Testis (tissue), 3 donors: Measurements from ENCODE around the gene PTH2. TPM values are rescaled to one million over a fixed set of nuclear protein-coding genes. Genes with fewer than 3 reads are reported as not detected.
"Not testable (repeated sequence)": the region's sequence is repeated elsewhere in the genome, so short reads cannot be mapped to it uniquely, and the experiment has no call there.

ENCODE experiments used
- DNase-seq: peaks from one replicate; pipeline ENCODE4 v3.0.0-alpha.2; 2019
- H3K27ac ChIP-seq, 2 donors: fragments of 200-600 bp; sonication (generic); one replicate each; pipeline ENCODE4 v1.5.1; 2019
- H3K27me3 ChIP-seq: fragments of 200-600 bp; sonication (generic); one replicate; pipeline ENCODE4 v1.5.1; 2019
- H3K36me3 ChIP-seq: fragments of 200-600 bp; sonication (generic); one replicate; pipeline ENCODE4 v1.5.1; 2017; ENCODE audit warnings: low read depth; ENCODE audit errors: missing control alignments
- H3K4me1 ChIP-seq: fragments of 200-600 bp; sonication (generic); one replicate; pipeline ENCODE4 v1.5.1; 2019
- H3K4me3 ChIP-seq, 2 donors: fragments of 200-600 bp; sonication (generic); one replicate each; pipeline ENCODE4 v1.5.1; 2017 to 2019
- H3K9me3 ChIP-seq: fragments of 200-600 bp; sonication (generic); one replicate; pipeline ENCODE4 v1.5.1; 2017
- POLR2A ChIP-seq: fragments of 450-650 bp; IDR thresholded peaks from one replicate; pipeline ENCODE4 v1.6.1; 2017; ENCODE audit warnings: antibody characterized with exemption, mild to moderate bottlenecking, moderate library complexity
- WGBS, 2 donors: methylation state at CpG; one replicate each; pipeline ENCODE4 v1.1.5; 2018; 5-methylcytosine and 5-hydroxymethylcytosine counted together
- intact Hi-C: fragments of 100-400 bp; cut with DNase I; formaldehyde crosslinking; loops from one replicate; pipeline ENCODE4 v1.15.1; 2023; ENCODE audit warnings: low total_unique reads
- polyA plus RNA-seq: library from polyadenylated mRNA; stranded (reverse); fragments of 350-450 nt; fragmentation: Illumina TruSeq; extraction: RNeasy Lipid Tissue Mini Kit (QIAGEN cat#74804); gene quantifications from one replicate; pipeline ENCODE4 v1.2.3, GENCODE V29; 2014; ENCODE audit warnings: low read depth, low replicate concordance; ENCODE audit not compliant: insufficient read depth
- total RNA-seq, 2 donors: library from RNA; depleted of rRNA; stranded (reverse); fragments of >200 nt; gene quantifications; one replicate each; pipeline ENCODE4 v1.2.3, GENCODE V29; 2016
- TF ChIP-seq, protein P1 (sequence below), 3 experiments: fragments of 450-650 bp in 2 of 3; fragments of 200-600 bp in 1 of 3; sonication (generic) in 1 of 3; IDR thresholded peaks; one replicate each; pipeline ENCODE4 v1.5.1; 2016 to 2019; ENCODE audit warnings: antibody characterized with exemption in 3 of 3, mild to moderate bottlenecking in 2 of 3, moderate library complexity in 1 of 3

PTH2 gene
- total and polyA plus RNA-seq, 3 donors from 2014 or later: not detected

DNA sequence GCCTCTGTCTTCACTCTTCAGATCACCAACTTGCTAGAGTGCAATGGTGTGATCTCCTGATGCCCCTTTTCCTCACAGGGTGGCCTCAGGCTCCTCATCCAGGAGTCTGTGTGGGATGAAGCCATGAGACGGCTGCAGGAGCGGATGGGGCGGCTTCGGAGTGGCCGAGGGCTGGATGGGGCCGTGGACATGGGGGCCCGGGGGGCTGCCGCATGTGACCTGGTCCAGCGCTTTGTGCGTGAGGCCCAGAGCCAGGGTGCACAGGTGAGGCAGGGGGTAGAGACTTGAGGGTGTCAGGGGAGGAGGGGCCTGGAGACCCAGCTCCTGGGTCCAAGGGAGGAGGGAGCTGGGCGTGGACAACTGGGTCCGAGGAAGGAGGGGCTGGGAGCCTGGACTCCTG is 39.3 kb upstream of the PTH2 start:
- H3K4me3 ChIP-seq: no peak overlapping the region
- H3K27ac ChIP-seq: no peak overlapping the region
- no peaks in the 10 kb centered on the region for H3K36me3 ChIP-seq
- no peaks in the 10 kb centered on the region for H3K9me3 ChIP-seq
- no peak for TF ChIP-seq POLR2A
- TF ChIP-seq, protein P1, sequence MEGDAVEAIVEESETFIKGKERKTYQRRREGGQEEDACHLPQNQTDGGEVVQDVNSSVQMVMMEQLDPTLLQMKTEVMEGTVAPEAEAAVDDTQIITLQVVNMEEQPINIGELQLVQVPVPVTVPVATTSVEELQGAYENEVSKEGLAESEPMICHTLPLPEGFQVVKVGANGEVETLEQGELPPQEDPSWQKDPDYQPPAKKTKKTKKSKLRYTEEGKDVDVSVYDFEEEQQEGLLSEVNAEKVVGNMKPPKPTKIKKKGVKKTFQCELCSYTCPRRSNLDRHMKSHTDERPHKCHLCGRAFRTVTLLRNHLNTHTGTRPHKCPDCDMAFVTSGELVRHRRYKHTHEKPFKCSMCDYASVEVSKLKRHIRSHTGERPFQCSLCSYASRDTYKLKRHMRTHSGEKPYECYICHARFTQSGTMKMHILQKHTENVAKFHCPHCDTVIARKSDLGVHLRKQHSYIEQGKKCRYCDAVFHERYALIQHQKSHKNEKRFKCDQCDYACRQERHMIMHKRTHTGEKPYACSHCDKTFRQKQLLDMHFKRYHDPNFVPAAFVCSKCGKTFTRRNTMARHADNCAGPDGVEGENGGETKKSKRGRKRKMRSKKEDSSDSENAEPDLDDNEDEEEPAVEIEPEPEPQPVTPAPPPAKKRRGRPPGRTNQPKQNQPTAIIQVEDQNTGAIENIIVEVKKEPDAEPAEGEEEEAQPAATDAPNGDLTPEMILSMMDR (IDR thresholded peaks at IDR 0.05): no peak
- intact Hi-C loops: no loop called here
- DNase-seq: no peak
- whole genome bisulfite sequencing, 2 donors: 94 to 96% methylated on average over 3 to 12 of the region's 12 CpGs
- H3K4me1 ChIP-seq: no peaks in the 10 kb centered on the region
- no peaks in the 10 kb centered on the region for H3K27me3 ChIP-seq

DNA sequence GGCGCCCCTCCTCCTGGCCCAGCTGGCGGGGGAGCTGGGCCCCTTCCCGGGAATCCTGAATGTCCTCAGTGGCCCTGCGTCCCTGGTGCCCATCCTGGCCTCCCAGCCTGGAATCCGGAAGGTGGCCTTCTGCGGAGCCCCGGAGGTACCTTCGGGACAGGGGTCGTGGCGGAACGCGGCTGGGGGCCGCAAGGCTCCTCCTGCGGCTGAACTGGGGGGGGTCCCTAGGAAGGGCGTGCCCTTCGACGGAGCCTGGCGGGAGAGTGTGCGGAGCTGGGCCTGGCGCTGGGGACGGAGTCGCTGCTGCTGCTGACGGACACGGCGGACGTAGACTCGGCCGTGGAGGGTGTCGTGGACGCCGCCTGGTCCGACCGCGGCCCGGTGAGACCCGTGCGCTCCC is 38.4 kb upstream of the PTH2 start:
- H3K36me3 ChIP-seq: no peaks in the 10 kb centered on the region
- no peaks in the 10 kb centered on the region for H3K4me1 ChIP-seq
- no peak for TF ChIP-seq POLR2A
- TF ChIP-seq, protein P1 (IDR thresholded peaks at IDR 0.05): no peak
- intact Hi-C loops: no loop called here
- DNase-seq: no peak
- H3K27me3 ChIP-seq: no peaks in the 10 kb centered on the region
- no peak overlapping the region for H3K27ac ChIP-seq
- H3K9me3 ChIP-seq: no peaks in the 10 kb centered on the region
- no peak overlapping the region for H3K4me3 ChIP-seq
- 75 to 95% methylated on average over 18 to 35 of the region's 37 CpGs for WGBS, 2 donors

DNA sequence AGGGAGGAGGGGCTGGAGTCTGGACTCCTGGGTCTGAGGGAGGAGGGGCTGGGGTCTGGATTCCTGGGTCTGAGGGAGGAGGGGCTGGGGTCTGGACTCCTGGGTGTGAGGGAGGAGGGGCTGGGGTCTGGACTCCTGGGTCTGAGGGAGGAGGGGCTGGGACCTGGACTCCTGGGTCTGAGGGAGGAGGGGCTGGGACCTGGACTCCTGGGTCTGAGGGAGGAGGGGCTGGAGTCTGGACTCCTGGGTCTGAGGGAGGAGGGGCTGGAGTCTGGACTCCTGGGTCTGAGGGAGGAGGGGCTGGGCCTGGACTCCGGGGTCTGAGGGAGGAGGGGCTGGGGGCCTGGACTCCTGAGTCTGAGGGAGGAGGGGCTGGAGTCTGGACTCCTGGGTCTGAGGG is 37.9 kb upstream of the PTH2 start:
- no CpG with 5 or more reads among the region's 1 CpG for WGBS, 2 donors
- H3K27me3 ChIP-seq, H3K4me1 ChIP-seq, H3K36me3 ChIP-seq, H3K9me3 ChIP-seq, H3K27ac ChIP-seq, DNase-seq, H3K4me3 ChIP-seq, intact Hi-C loops: not testable (repeated sequence)

DNA sequence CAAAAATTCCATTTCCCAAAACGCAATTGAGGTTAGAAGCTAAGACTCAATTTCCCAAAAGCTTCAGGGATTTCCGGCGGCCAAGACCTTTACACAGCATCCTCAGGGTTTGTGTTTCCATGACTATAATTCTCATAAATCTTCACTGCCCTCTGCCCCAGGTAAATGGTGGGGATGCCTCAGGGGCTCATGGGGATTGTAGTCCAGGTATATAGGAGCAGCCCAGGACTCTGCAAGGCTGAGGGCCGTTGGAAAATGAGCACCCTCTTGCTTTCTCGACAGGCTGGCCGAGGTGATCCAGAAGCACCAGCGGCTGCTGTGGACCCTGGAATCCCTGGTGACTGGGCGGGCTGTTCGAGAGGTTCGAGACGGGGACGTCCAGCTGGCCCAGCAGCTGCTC is 36.1 kb upstream of the PTH2 start:
- no peaks in the 10 kb centered on the region for H3K36me3 ChIP-seq
- no peaks in the 10 kb centered on the region for H3K9me3 ChIP-seq
- no peak for TF ChIP-seq POLR2A
- TF ChIP-seq, protein P1 (IDR thresholded peaks at IDR 0.05): no peak
- H3K4me1 ChIP-seq: peaks cover 4% of the 10 kb centered on the region
- intact Hi-C loops: no loop called here
- H3K27me3 ChIP-seq: no peaks in the 10 kb centered on the region
- WGBS, 2 donors: 93 to 94% methylated on average over 10 to 12 of the region's 12 CpGs
- no peak overlapping the region for H3K27ac ChIP-seq
- no peak for DNase-seq
- no peak overlapping the region for H3K4me3 ChIP-seq

DNA sequence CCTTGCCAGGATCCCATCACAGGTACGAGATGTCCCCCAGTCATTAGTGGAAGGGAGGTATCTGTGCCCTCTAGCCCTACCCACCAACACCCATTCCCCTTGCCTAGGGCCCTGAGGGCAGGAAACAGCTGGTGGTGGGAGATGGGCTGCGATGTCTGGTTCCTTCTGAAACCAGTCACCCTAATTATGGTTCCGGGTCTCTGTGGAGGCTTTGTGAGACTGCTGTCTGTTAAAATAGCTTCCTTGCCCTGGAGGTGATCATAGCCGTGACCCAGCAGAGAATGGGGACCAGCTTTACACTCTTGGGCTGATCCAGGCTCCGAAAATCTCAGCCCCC is 35.3 kb upstream of the PTH2 start:
- H3K27me3 ChIP-seq: no peaks in the 10 kb centered on the region
- H3K36me3 ChIP-seq: no peaks in the 10 kb centered on the region
- no peaks in the 10 kb centered on the region for H3K9me3 ChIP-seq
- no peak for TF ChIP-seq POLR2A
- TF ChIP-seq, protein P1 (IDR thresholded peaks at IDR 0.05): no peak
- DNase-seq: no peak
- H3K4me1 ChIP-seq: peaks cover 4% of the 10 kb centered on the region
- no peak overlapping the region for H3K27ac ChIP-seq
- intact Hi-C loops: no loop called here
- WGBS, 2 donors: 81 to 93% methylated on average over 3 to 5 of the region's 5 CpGs
- H3K4me3 ChIP-seq: no peak overlapping the region
